Naive thymus-derived CD4-positive, alpha-beta T cell (primary cell): Measurements from ENCODE around the gene RASL12. TPM values are rescaled to one million over a fixed set of nuclear protein-coding genes. Genes with fewer than 3 reads are reported as not detected.
A peak's percentile ranks its signal among the peaks of the same experiment; 100 is the strongest.
"Not testable (repeated sequence)": the region's sequence is repeated elsewhere in the genome, so short reads cannot be mapped to it uniquely, and the experiment has no call there.

ENCODE experiments used
- ATAC-seq: fragments of 150-1000 bp; cut with Tn5 transposase; 2 replicates; pipeline ENCODE4 v1.10.0; 2021; ENCODE audit warnings: mild to moderate bottlenecking, moderate library complexity
- CTCF ChIA-PET: fragments of 350-600 bp; sonication (Branson Sonifier 250); formaldehyde crosslinking; loops from one replicate; lab custom pipeline; 2021; ENCODE audit warnings: antibody characterized with exemption; lab: Charles Lee
- POLR2A ChIA-PET: fragments of 350-600 bp; sonication (Branson Sonifier 250); formaldehyde crosslinking; loops from one replicate; lab custom pipeline; 2021; ENCODE audit warnings: antibody characterized with exemption, inconsistent platforms; lab: Charles Lee
- DNase-seq, 9 donors: peaks; one replicate each; pipeline versions ENCODE4 v3.0.0 to v3.0.0-alpha.2; 2020 to 2022; ENCODE audit warnings: mixed read lengths in 1 of 9
- H3K27ac ChIP-seq: one replicate; pipeline ENCODE4 v1.7.0; 2013; ENCODE audit warnings: mild to moderate bottlenecking, low read depth, low read length, moderate library complexity
- H3K27me3 ChIP-seq, 2 donors: one replicate each; pipeline ENCODE4 v1.7.0; 2013; ENCODE audit warnings: low read length in 2 of 2, mild to moderate bottlenecking in 2 of 2, moderate library complexity in 2 of 2; ENCODE audit not compliant: control insufficient read depth in 2 of 2, insufficient read depth in 2 of 2
- H3K36me3 ChIP-seq, 3 experiments: 1 replicate in 2 of 3; 2 replicates in 1 of 3; pipeline ENCODE4 v1.7.0; 2013; ENCODE audit warnings: low read length in 3 of 3, mild to moderate bottlenecking in 3 of 3, moderate library complexity in 1 of 3; ENCODE audit not compliant: insufficient read depth in 3 of 3, control insufficient read depth in 2 of 3
- H3K4me1 ChIP-seq, 2 donors: one replicate each; pipeline ENCODE4 v1.7.0; 2013; ENCODE audit warnings: low read length in 2 of 2, mild to moderate bottlenecking in 2 of 2, moderate library complexity in 1 of 2; ENCODE audit not compliant: control insufficient read depth in 2 of 2, insufficient read depth in 2 of 2
- H3K4me3 ChIP-seq: 2 replicates; pipeline ENCODE4 v1.7.0; 2013; ENCODE audit warnings: mild to moderate bottlenecking, low read length
- H3K9me3 ChIP-seq, 3 experiments: 1 replicate in 2 of 3; 2 replicates in 1 of 3; pipeline ENCODE4 v1.7.0; 2013; ENCODE audit warnings: low read length in 3 of 3; ENCODE audit not compliant: control insufficient read depth in 2 of 3
- H3K27ac Mint-ChIP-seq, 9 donors: one replicate each; pipeline ENCODE4 v1.8.0; 2020 to 2022; ENCODE audit warnings: mixed read lengths in 9 of 9, mild to moderate bottlenecking in 8 of 9, moderate library complexity in 5 of 9, inconsistent platforms in 2 of 9
- H3K27me3 Mint-ChIP-seq, 5 donors: one replicate each; pipeline ENCODE4 v1.8.0; 2021 to 2022; ENCODE audit warnings: mixed read lengths in 5 of 5, mild to moderate bottlenecking in 1 of 5
- H3K36me3 Mint-ChIP-seq, 5 donors: one replicate each; pipeline ENCODE4 v1.8.0; 2020 to 2022; ENCODE audit warnings: mixed read lengths in 5 of 5, mild to moderate bottlenecking in 3 of 5, inconsistent platforms in 1 of 5
- H3K4me1 Mint-ChIP-seq, 7 donors: one replicate each; pipeline ENCODE4 v1.8.0; 2020 to 2022; ENCODE audit warnings: mixed read lengths in 7 of 7, mild to moderate bottlenecking in 3 of 7, inconsistent platforms in 1 of 7
- H3K4me3 Mint-ChIP-seq, 10 donors: one replicate each; pipeline ENCODE4 v1.8.0; 2020 to 2022; ENCODE audit warnings: mild to moderate bottlenecking in 10 of 10, mixed read lengths in 10 of 10, moderate library complexity in 6 of 10, inconsistent platforms in 2 of 10
- H3K9me3 Mint-ChIP-seq, 11 donors: one replicate each; pipeline ENCODE4 v1.8.0; 2020 to 2022; ENCODE audit warnings: mixed read lengths in 11 of 11, mild to moderate bottlenecking in 4 of 11, inconsistent platforms in 1 of 11, moderate library complexity in 1 of 11
- intact Hi-C, 2 donors: fragments of 100-400 bp; cut with micrococcal nuclease; formaldehyde crosslinking; loops; one replicate each; pipeline ENCODE4 v1.15.1; 2023
- polyA plus RNA-seq, 2 donors: library from polyadenylated mRNA; unstranded; fragments of 300-500 nt; fragmentation: Illumina TruSeq; gene quantifications; one replicate each; pipeline ENCODE4 v1.2.3, GENCODE V29; 2021
- total RNA-seq, 6 experiments: library from RNA in 5 of 6; stranded (reverse) in 5 of 6; gene quantifications; 1 replicate in 5 of 6; 2 replicates in 1 of 6; pipeline ENCODE4 v1.2.3 and lab custom pipeline; 2021 to 2026

The RASL12 gene
- total and polyA plus RNA-seq, 7 experiments from 2014 or later = not detected

DNA sequence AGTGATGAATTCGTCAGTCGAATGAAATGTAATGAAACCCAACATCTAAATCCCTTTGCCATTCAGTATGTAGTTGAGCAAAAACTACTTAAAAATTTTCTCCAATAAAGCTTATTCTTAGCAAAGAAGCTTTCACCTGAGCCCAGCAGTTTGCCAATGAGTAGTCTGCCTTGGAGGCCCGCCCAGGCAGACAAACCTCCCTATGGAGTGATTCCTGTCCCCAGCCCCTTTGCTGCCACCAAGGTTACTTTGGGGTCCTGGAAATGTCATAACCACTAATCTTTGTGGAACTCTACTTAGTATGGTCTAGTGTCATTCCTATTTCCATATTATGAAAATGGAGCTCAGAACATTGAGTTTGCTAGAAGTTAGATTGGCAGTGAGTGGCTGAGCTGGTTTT, 35.1 kb upstream of the RASL12 start:
- DNase-seq (no peak), ATAC-seq (no peak)
- Mint-ChIP-seq H3K4me1 (peaks cover 0 to 12% (median 5%) of the 10 kb centered on the region in 7 donors), H3K27me3 (no peaks in the 10 kb centered on the region), H3K36me3 (peaks cover 11 to 51% (median 17%) of the 10 kb centered on the region in 5 donors), H3K9me3 (no peaks in the 10 kb centered on the region), H3K27ac (no peak overlapping the region), H3K4me3 (no peak overlapping the region)
- H3K27ac ChIP-seq = no peak overlapping the region
- ChIA-PET POLR2A (no interaction called here), CTCF (interaction anchor here (0.6 kb wide), 1 partner anchor 218 kb away, joined by 3 read pairs; no protein-coding TSS in a partner anchor)
- H3K4me1 ChIP-seq = no peaks in the 10 kb centered on the region
- H3K27me3 ChIP-seq = no peaks in the 10 kb centered on the region
- H3K36me3 ChIP-seq = peaks cover 0 to 59% (median 8%) of the 10 kb centered on the region in 3 experiments
- intact Hi-C loops = no loop called here
- no peak overlapping the region for H3K4me3 ChIP-seq
- H3K9me3 ChIP-seq = no peaks in the 10 kb centered on the region

DNA sequence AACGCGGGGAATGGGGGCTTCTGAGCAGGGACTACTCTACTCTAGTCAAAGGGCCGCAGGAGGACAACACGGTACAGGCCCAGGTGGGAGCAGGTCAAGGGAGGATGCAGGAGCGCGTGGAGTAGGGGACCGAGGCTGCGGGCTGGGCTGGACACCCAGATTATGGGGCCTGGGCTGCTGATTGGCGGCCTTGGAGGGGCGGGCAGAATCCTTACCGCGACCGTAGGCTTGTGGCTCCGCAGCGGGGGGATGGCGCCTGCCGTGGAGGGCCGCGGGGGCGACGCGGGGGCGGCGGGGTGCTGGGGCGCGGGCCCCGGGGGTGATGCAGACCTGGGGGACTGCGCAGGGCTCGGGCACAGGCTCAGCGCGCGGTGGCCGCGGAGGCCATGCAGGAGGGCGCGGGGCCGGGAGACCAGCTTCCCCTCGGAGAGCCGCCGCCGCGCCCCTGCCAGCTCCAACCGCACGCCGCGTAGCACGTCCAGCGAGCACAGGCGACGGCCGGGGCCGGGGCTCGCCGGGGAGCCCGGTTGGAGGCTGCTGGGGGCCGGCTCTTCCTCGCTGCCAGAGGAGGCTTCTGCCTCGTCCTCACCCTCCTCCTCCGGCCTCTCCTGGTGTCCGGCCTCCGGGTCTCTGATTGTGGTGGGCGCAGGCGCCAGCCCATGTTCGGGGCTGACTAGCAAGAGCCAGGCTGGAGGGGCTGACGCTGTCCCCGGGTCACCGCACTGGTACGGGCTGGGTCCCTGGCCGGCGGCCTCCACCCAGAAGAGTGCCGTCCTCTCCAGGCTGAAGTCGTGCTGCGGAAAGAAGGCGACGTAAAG, 34.3 kb upstream of the RASL12 start:
- H3K9me3 ChIP-seq = no peaks in the 10 kb centered on the region
- no peaks in the 10 kb centered on the region for H3K27me3 Mint-ChIP-seq
- H3K36me3 ChIP-seq = peaks cover 0 to 67% (median 12%) of the 10 kb centered on the region in 3 experiments
- H3K9me3 Mint-ChIP-seq = no peaks in the 10 kb centered on the region
- POLR2A ChIA-PET = no interaction called here
- no peak overlapping the region for H3K27ac ChIP-seq
- no peak overlapping the region for H3K4me3 Mint-ChIP-seq
- H3K4me1 ChIP-seq = no peaks in the 10 kb centered on the region
- no peak for DNase-seq
- H3K4me1 Mint-ChIP-seq = peaks cover 0 to 12% (median 5%) of the 10 kb centered on the region in 7 donors
- CTCF ChIA-PET = interaction anchor here (0.6 to 1.0 kb wide), 3 partner anchors 47 to 219 kb away, joined by 3 read pairs; no protein-coding TSS in a partner anchor
- peaks cover 12 to 57% (median 17%) of the 10 kb centered on the region in 5 donors for H3K36me3 Mint-ChIP-seq
- H3K4me3 ChIP-seq = no peak overlapping the region
- intact Hi-C loops = loop anchor here (1.0 kb wide), 1 partner anchor 48 kb away; no protein-coding TSS in a partner anchor
- H3K27me3 ChIP-seq = no peaks in the 10 kb centered on the region
- no peak for ATAC-seq
- H3K27ac Mint-ChIP-seq = peak overlapping the region in 1 of 9 donors; percentile 63

DNA sequence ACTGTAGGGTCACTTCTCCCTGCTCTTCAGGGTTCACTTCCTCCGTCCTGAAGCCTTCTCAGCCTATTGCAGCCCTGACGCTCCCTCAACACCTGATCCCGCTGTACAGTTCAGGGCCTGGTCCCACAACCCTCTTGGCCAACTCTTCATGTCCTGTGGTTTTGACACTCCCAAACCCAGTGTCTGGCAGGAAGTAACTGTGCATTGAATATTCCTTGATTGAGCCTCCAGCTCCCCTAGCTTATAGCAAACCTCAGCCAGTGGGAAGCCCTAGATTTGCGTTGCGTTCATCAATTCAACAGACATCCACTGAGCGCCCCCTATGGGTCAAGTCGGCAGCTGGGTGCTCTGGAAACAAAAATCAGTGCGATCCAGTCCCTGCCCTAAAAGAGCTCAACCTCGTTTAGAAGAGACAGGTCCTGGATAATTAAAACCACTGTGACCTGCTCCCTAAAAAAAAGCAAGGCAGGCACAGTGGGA, 33.7 kb upstream of the RASL12 start:
- peaks cover 12 to 59% (median 17%) of the 10 kb centered on the region in 5 donors for H3K36me3 Mint-ChIP-seq
- peak; percentile 68 for ATAC-seq
- no peak overlapping the region for H3K27ac ChIP-seq
- no peaks in the 10 kb centered on the region for H3K27me3 ChIP-seq
- H3K27me3 Mint-ChIP-seq = no peaks in the 10 kb centered on the region
- no peaks in the 10 kb centered on the region for H3K9me3 ChIP-seq
- no peaks in the 10 kb centered on the region for H3K4me1 ChIP-seq
- peak in 6 of 9 donors; percentile 18 to 49 (median 31) for DNase-seq
- intact Hi-C loops = loop anchor here (1.0 kb wide), 1 partner anchor 47 kb away; no protein-coding TSS in a partner anchor
- H3K27ac Mint-ChIP-seq = peak overlapping the region in 2 of 9 donors; percentile 44 to 63
- H3K9me3 Mint-ChIP-seq = no peaks in the 10 kb centered on the region
- H3K4me3 ChIP-seq = no peak overlapping the region
- POLR2A ChIA-PET = no interaction called here
- CTCF ChIA-PET = interaction anchor here (0.6 to 1.0 kb wide), 2 partner anchors 46 to 136 kb away, joined by 3 read pairs; no protein-coding TSS in a partner anchor
- H3K4me3 Mint-ChIP-seq = no peak overlapping the region
- peaks cover 0 to 12% (median 5%) of the 10 kb centered on the region in 7 donors for H3K4me1 Mint-ChIP-seq
- H3K36me3 ChIP-seq = peaks cover 0 to 68% (median 12%) of the 10 kb centered on the region in 3 experiments

DNA sequence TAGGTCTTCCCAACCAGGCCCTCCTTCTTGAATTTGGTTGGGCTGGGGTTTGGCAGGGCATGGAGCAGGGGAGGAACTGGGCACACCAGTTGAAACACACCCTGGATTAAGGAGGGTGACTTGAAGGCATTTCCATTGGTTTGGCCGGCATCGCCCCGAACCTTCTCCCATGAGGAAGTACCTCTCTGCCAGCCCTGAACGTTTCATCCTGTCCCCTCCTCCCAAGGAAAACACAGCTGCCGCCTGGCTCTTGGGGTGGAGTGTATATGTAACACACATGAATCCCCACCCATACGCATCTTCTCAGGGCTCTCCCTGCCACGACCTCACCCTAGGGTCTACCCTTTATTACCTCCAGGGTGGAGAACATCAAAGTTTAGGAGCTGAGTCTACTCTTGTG, 32.7 kb upstream of the RASL12 start:
- peaks cover 7 to 53% (median 17%) of the 10 kb centered on the region in 5 donors for H3K36me3 Mint-ChIP-seq
- intact Hi-C loops = no loop called here

DNA sequence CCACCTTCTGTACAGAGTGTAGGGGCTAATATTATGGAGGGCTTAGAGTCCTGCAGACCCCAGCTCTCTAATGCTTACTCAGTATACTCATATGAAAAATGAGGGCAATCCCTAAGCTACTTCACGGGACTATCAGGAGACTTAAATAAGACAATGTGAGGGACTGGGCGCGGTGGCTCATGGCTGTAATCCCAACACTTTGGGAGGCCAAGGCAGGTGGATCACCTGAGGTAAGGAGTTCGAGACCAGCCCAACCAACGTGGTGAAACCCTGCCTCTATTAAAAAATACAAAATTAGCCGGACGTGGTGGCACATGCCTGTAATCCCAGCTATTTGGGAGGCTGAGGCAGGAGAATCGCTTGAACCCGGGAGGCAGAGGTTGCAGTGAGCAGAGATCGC, 32.0 kb upstream of the RASL12 start:
- ATAC-seq, H3K27me3 ChIP-seq, H3K9me3 ChIP-seq, H3K4me3 ChIP-seq, intact Hi-C loops, H3K27ac ChIP-seq, H3K9me3 Mint-ChIP-seq, H3K4me3 Mint-ChIP-seq, H3K4me1 ChIP-seq, CTCF ChIA-PET, DNase-seq, H3K27me3 Mint-ChIP-seq, H3K27ac Mint-ChIP-seq: not testable (repeated sequence)
- H3K4me1 Mint-ChIP-seq = peaks cover 0 to 12% (median 5%) of the 10 kb centered on the region in 7 donors
- peaks cover 7 to 51% (median 17%) of the 10 kb centered on the region in 5 donors for H3K36me3 Mint-ChIP-seq
- peaks cover 0 to 54% (median 12%) of the 10 kb centered on the region in 3 experiments for H3K36me3 ChIP-seq
- POLR2A ChIA-PET = interaction anchor here (0.8 kb wide), 1 partner anchor 35 kb away, joined by 3 read pairs; no protein-coding TSS in a partner anchor

More for the DNA sequence above, 32.7 kb upstream of the RASL12 start:
- H3K27me3 Mint-ChIP-seq = no peaks in the 10 kb centered on the region
- H3K4me3 Mint-ChIP-seq = no peak overlapping the region
- ChIA-PET POLR2A (no interaction called here), CTCF (no interaction called here)
- DNase-seq (no peak), ATAC-seq (no peak)
- H3K9me3 Mint-ChIP-seq = no peaks in the 10 kb centered on the region
- Histone ChIP-seq H3K9me3 (no peaks in the 10 kb centered on the region), H3K27ac (no peak overlapping the region), H3K4me3 (no peak overlapping the region), H3K4me1 (no peaks in the 10 kb centered on the region), H3K27me3 (no peaks in the 10 kb centered on the region), H3K36me3 (peaks cover 0 to 58% (median 12%) of the 10 kb centered on the region in 3 experiments)
- H3K4me1 Mint-ChIP-seq = peaks cover 0 to 12% (median 5%) of the 10 kb centered on the region in 7 donors
- peak overlapping the region in 1 of 9 donors; percentile 10 for H3K27ac Mint-ChIP-seq

DNA sequence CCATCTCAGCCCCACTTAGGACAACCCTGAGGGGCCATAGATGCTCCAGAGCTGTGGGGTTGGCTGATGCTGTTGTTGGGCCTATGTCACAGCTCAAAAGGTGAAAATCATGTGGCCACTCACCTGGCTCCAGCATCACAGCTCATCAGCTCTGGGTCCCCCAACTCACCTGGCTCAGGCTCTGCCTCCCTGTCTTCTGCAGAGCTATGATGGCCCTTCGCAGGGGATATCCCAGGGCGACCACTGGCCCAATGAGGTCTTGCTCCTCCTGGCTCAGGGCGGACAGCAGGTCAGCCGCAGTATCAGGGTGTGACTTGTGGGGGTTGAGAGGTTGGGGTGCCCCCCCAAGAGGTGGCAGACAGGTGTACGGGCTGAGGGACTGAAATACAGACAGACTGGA, 31.5 kb upstream of the RASL12 start:
- H3K27me3 Mint-ChIP-seq = no peaks in the 10 kb centered on the region
- POLR2A ChIA-PET = interaction anchor here (0.8 kb wide), 1 partner anchor 34 kb away, joined by 3 read pairs; no protein-coding TSS in a partner anchor
- intact Hi-C loops = no loop called here
- Histone ChIP-seq H3K36me3 (peaks cover 0 to 54% (median 12%) of the 10 kb centered on the region in 3 experiments), H3K4me3 (no peak overlapping the region), H3K27me3 (no peaks in the 10 kb centered on the region), H3K27ac (no peak overlapping the region), H3K4me1 (no peaks in the 10 kb centered on the region), H3K9me3 (no peaks in the 10 kb centered on the region)
- CTCF ChIA-PET = no interaction called here
- DNase-seq (no peak), ATAC-seq (no peak)
- H3K4me1 Mint-ChIP-seq = peaks cover 0 to 12% (median 5%) of the 10 kb centered on the region in 7 donors
- H3K4me3 Mint-ChIP-seq = no peak overlapping the region
- peaks cover 7 to 48% (median 17%) of the 10 kb centered on the region in 5 donors for H3K36me3 Mint-ChIP-seq
- no peak overlapping the region for H3K27ac Mint-ChIP-seq
- H3K9me3 Mint-ChIP-seq = no peaks in the 10 kb centered on the region
